Measurements from ENCODE around the gene SAMD10. TPM values are rescaled to one million over a fixed set of nuclear protein-coding genes. Genes with fewer than 3 reads are reported as not detected.

Gene SAMD10
- total RNA-seq, 1 experiment from 2014 or later = 8.8 TPM

GRCh38 chr20:63943808-63944077, 35.7 kb downstream of the SAMD10 start:
- Histone ChIP-seq H3K27me3 (ENCODE audit: control insufficient read depth, insufficient read depth, low read length) (no peaks in the 10 kb centered on the region), H3K4me1 (ENCODE audit: control insufficient read depth, insufficient read depth, low read length) (peaks cover 23% of the 10 kb centered on the region), H3K36me3 (ENCODE audit: control insufficient read depth, insufficient read depth, low read length) (no peaks in the 10 kb centered on the region; the same call in 1 of the 2 replicates), H3K27ac (ENCODE audit: low read length) (no peak overlapping the region), H3K4me3 (ENCODE audit: low read depth in 2 of 2, low read length in 2 of 2) (no peak overlapping the region), H3K9me3 (ENCODE audit: control insufficient read depth, insufficient read depth, low read depth, low read length) (no peaks in the 10 kb centered on the region)
- ChIA-PET POLR2A (no interaction called here), CTCF (no interaction called here)
- TF ChIP-seq CTCF (IDR thresholded peaks at IDR 0.05) = no peak
- no peak for TF ChIP-seq REST (IDR thresholded peaks at IDR 0.05; ENCODE audit: insufficient read depth in 1 of 2, low read depth in 2 of 2, low read length in 1 of 2)
- no peak for TF ChIP-seq SIN3A (IDR thresholded peaks at IDR 0.05; ENCODE audit: borderline replicate concordance, insufficient read depth, low read depth, low read length)
- no peak for TF ChIP-seq TCF7L2 (IDR thresholded peaks at IDR 0.05; ENCODE audit: low read depth, low read length)
- no peak for TF ChIP-seq POLR2AphosphoS5 (IDR thresholded peaks at IDR 0.05; ENCODE audit: low read depth, low read length)
- ATAC-seq = no peak
- in situ Hi-C loops (cut with HindIII; ENCODE audit: low pct_unique_long_range_greater_than_20kb, low sequenced_read_pairs) (no loop called here), intact Hi-C loops (cut with micrococcal nuclease; ENCODE audit: unreplicated experiment) (no loop called here)
- no peak for DNase-seq (ENCODE audit: low read depth, low spot score)
- BruUV-seq (replicated peaks) = no TSS peak

GRCh38 chr20:63942969-63943807, 36.3 kb downstream of the SAMD10 start:
- BruUV-seq (replicated peaks) = no TSS peak
- intact Hi-C loops (cut with micrococcal nuclease; ENCODE audit: unreplicated experiment) (no loop called here), in situ Hi-C loops (cut with HindIII; ENCODE audit: low pct_unique_long_range_greater_than_20kb, low sequenced_read_pairs) (no loop called here)
- Histone ChIP-seq H3K36me3 (ENCODE audit: control insufficient read depth, insufficient read depth, low read length) (no peaks in the 10 kb centered on the region; the same call in 1 of the 2 replicates), H3K27me3 (ENCODE audit: control insufficient read depth, insufficient read depth, low read length) (no peaks in the 10 kb centered on the region), H3K4me1 (ENCODE audit: control insufficient read depth, insufficient read depth, low read length) (peaks cover 19% of the 10 kb centered on the region), H3K27ac (ENCODE audit: low read length) (peak overlapping the region; percentile 79), H3K9me3 (ENCODE audit: control insufficient read depth, insufficient read depth, low read depth, low read length) (no peaks in the 10 kb centered on the region), H3K4me3 (ENCODE audit: low read depth in 2 of 2, low read length in 2 of 2) (no peak overlapping the region)
- POLR2A ChIA-PET = no interaction called here
- ATAC-seq (peak; percentile 11), DNase-seq (ENCODE audit: low read depth, low spot score) (no peak)
- CTCF ChIA-PET = no interaction called here
- TF ChIP-seq TCF7L2 (IDR thresholded peaks at IDR 0.05; ENCODE audit: low read depth, low read length) (no peak), REST (IDR thresholded peaks at IDR 0.05; ENCODE audit: insufficient read depth in 1 of 2, low read depth in 2 of 2, low read length in 1 of 2) (0 out of 4 replicates have a peak, but pooled peaks of 1 of the 2 experiments have one; percentile 36)
